H1 (cell line): Measurements from ENCODE around the gene HOXC5.

Source experiments
- POLR2AphosphoS5 ChIP-seq: IDR thresholded peaks from 2 replicates; pipeline ENCODE4 v1.6.1; 2011; ENCODE audit warnings: low read depth, low read length
- SP1 ChIP-seq: IDR thresholded peaks from 2 replicates; pipeline ENCODE4 v1.6.1; 2011; ENCODE audit warnings: low read depth, low read length
- TF ChIP-seq, protein P1 (sequence below): IDR thresholded peaks from 2 replicates; pipeline ENCODE4 v1.6.1; 2012; ENCODE audit warnings: inconsistent platforms

DNA sequence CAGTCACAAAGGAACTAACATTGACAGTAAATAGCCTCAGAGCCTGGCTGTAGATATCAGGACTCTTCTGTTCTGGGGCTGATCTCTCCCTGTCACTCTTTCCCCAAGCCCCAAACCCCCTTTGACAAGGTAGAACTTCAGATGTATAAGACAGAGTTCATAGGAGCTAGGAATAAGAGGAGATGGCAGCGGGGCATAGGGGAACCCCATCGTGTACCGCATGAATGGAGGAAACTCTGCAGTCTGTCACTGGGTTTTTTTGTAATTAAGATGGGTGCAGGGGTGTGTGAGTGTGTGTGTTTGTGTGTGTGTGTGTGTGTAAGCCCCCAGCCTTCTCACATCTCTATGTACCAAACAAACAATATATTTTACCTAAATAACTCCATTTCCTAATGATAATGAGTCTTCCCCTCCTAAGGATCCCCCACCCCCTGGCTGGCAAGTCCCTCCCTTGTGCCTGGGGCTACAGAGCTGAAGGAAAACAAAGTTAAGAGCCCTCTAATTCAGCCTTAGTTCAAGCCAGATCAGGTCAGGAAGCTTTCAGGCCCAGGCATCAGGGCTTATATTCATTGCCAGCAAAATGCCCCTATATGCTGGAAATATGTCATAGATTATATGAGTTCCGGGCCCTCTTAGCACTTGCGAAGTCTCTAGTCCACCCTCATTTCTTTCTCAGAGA, 11.7 kb downstream of the HOXC5 start:
- TF ChIP-seq POLR2AphosphoS5 (no peak), SP1 (no peak)
- TF ChIP-seq, protein P1, sequence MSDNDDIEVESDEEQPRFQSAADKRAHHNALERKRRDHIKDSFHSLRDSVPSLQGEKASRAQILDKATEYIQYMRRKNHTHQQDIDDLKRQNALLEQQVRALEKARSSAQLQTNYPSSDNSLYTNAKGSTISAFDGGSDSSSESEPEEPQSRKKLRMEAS = no peak
